Upper lobe of left lung (tissue), 6 donors: Measurements from ENCODE around the gene MAP2K7. TPM values are rescaled to one million over a fixed set of nuclear protein-coding genes. Genes with fewer than 3 reads are reported as not detected.
"Not testable (repeated sequence)": the region's sequence is repeated elsewhere in the genome, so short reads cannot be mapped to it uniquely, and the experiment has no call there.

ENCODE experiments used
- ATAC-seq, 2 donors: fragments of 200-7000 bp; cut with Tn5 transposase; one replicate each; pipeline ENCODE4 v1.9.1; 2022; ENCODE audit warnings: mild to moderate bottlenecking in 2 of 2, moderate library complexity in 2 of 2; ENCODE audit not compliant: low FRiP score in 2 of 2
- DNase-seq, 2 donors: peaks; one replicate each; pipeline ENCODE4 v3.0.0-alpha.2; 2019 to 2020
- H3K27ac ChIP-seq, 4 donors: fragments of 200-600 bp; sonication (generic); one replicate each; pipeline ENCODE4 v1.5.1; 2016 to 2019
- H3K27me3 ChIP-seq, 4 donors: fragments of 200-600 bp; sonication (generic); one replicate each; pipeline ENCODE4 v1.5.1; 2017 to 2019
- H3K36me3 ChIP-seq, 4 donors: fragments of 200-600 bp; sonication (generic); one replicate each; pipeline ENCODE4 v1.5.1; 2016 to 2019
- H3K4me1 ChIP-seq, 4 donors: fragments of 200-600 bp; sonication (generic); one replicate each; pipeline ENCODE4 v1.5.1; 2018 to 2019
- H3K4me3 ChIP-seq, 4 donors: fragments of 200-600 bp; sonication (generic); one replicate each; pipeline ENCODE4 v1.5.1; 2017 to 2019; ENCODE audit warnings: mild to moderate bottlenecking in 2 of 4, moderate library complexity in 1 of 4
- H3K9me3 ChIP-seq, 4 donors: fragments of 200-600 bp; sonication (generic); one replicate each; pipeline ENCODE4 v1.5.1; 2018 to 2019
- CTCF ChIP-seq, 6 experiments: fragments of 450-650 bp in 4 of 6; fragments of 200-600 bp in 2 of 6; sonication (generic) in 2 of 6; IDR thresholded peaks; one replicate each; pipeline ENCODE4 v1.5.1; 2016 to 2019; ENCODE audit warnings: antibody characterized with exemption in 6 of 6
- EP300 ChIP-seq, 4 donors: sonication (generic); formaldehyde crosslinking; IDR thresholded peaks; one replicate each; pipeline ENCODE4 v1.5.1; 2017; ENCODE audit warnings: antibody characterized with exemption in 4 of 4, control low read depth in 2 of 4
- POLR2A ChIP-seq, 4 donors: fragments of 450-650 bp; IDR thresholded peaks; one replicate each; pipeline ENCODE4 v1.5.1; 2016 to 2017; ENCODE audit warnings: antibody characterized with exemption in 4 of 4, mild to moderate bottlenecking in 2 of 4
- POLR2AphosphoS5 ChIP-seq, 2 donors: sonication (generic); formaldehyde crosslinking; IDR thresholded peaks; one replicate each; pipeline ENCODE4 v1.5.1; 2017; ENCODE audit warnings: antibody characterized with exemption in 2 of 2
- WGBS, 2 donors: methylation state at CpG; one replicate each; pipeline ENCODE4 v1.1.5; 2017 to 2018; 5-methylcytosine and 5-hydroxymethylcytosine counted together
- total RNA-seq, 6 donors: library from RNA; depleted of rRNA in 4 of 6; stranded (reverse); fragments of >200 nt in 4 of 6; gene quantifications; one replicate each; pipeline versions ENCODE4 v1.1.0 to v1.2.1, GENCODE V29; 2016 to 2021
- donor health status: DM: no; HTN: no; CAD: no; lungs with moderate emphysema.
- donor health status: DM: no; HTN: yes; CAD: no; lungs with severe emphysema.

Gene MAP2K7
- total RNA-seq, 6 donors from 2014 or later = 21.1 to 61.8 (median 33.0) TPM

- no peak for DNase-seq
- Histone ChIP-seq H3K4me1 (peaks cover 0 to 13% (median 9%) of the 10 kb centered on the region in 4 donors), H3K9me3 (no peaks in the 10 kb centered on the region), H3K4me3 (peak overlapping the region in 3 of 4 donors; percentile 47 to 54 (median 52)), H3K36me3 (no peaks in the 10 kb centered on the region), H3K27ac (peak overlapping the region in 2 of 4 donors; percentile 52 to 64), H3K27me3 (peaks cover 0 to 8% (median 4%) of the 10 kb centered on the region in 4 donors)
- 69 to 86% methylated on average over 3 to 8 of the region's 8 CpGs for WGBS, 2 donors
- peak in 1 of 2 donors; percentile 11 for ATAC-seq
- TF ChIP-seq POLR2A (IDR thresholded peaks at IDR 0.05) = no peak
- TF ChIP-seq POLR2AphosphoS5 (IDR thresholded peaks at IDR 0.05) = no peak
- TF ChIP-seq CTCF (IDR thresholded peaks at IDR 0.05) = no peak
- no peak for TF ChIP-seq EP300 (IDR thresholded peaks at IDR 0.05)
These were observed 14.9 kb upstream of the MAP2K7 start for GRCh38 chr19:7888826-7889217.

GRCh38 chr19:7893362-7894101 is 10.1 kb upstream of the MAP2K7 start:
- not testable (repeated sequence) for H3K27ac ChIP-seq, H3K9me3 ChIP-seq, DNase-seq, H3K27me3 ChIP-seq, H3K4me3 ChIP-seq, H3K36me3 ChIP-seq, ATAC-seq
- H3K4me1 ChIP-seq = peaks cover 0 to 13% (median 8%) of the 10 kb centered on the region in 4 donors
- WGBS, 2 donors = 79% methylated on average over 18 of the region's 18 CpGs

- Histone ChIP-seq H3K27me3 (no peaks in the 10 kb centered on the region), H3K9me3 (no peaks in the 10 kb centered on the region), H3K4me3 (peak overlapping the region in 1 of 4 donors; percentile 6), H3K4me1 (peaks cover 0 to 9% (median 6%) of the 10 kb centered on the region in 4 donors), H3K27ac (peak overlapping the region; percentile 32 to 80 (median 50)), H3K36me3 (no peaks in the 10 kb centered on the region)
- TF ChIP-seq CTCF (IDR thresholded peaks at IDR 0.05) (peak in 1 of 6 experiments; percentile 12), POLR2AphosphoS5 (IDR thresholded peaks at IDR 0.05) (no peak), POLR2A (IDR thresholded peaks at IDR 0.05) (peak in 2 of 4 donors; percentile 8 to 40), EP300 (IDR thresholded peaks at IDR 0.05) (no peak)
- WGBS, 2 donors = 43 to 44% methylated on average over 10 to 13 of the region's 18 CpGs
- DNase-seq (peak in 1 of 2 donors; percentile 79), ATAC-seq (peak; percentile 45 to 77)
These were observed 8.9 kb upstream of the MAP2K7 start for GRCh38 chr19:7894612-7895309.

- Histone ChIP-seq H3K9me3 (no peaks in the 10 kb centered on the region), H3K4me3 (no peak overlapping the region), H3K4me1 (peaks cover 0 to 9% (median 6%) of the 10 kb centered on the region in 4 donors), H3K27ac (peak overlapping the region in 1 of 4 donors; percentile 80), H3K36me3 (no peaks in the 10 kb centered on the region), H3K27me3 (no peaks in the 10 kb centered on the region)
- DNase-seq = no peak
- WGBS, 2 donors = 87 to 96% methylated on average over 2 to 13 of the region's 13 CpGs
- ATAC-seq = no peak
- TF ChIP-seq EP300 (IDR thresholded peaks at IDR 0.05) (no peak), CTCF (IDR thresholded peaks at IDR 0.05) (no peak), POLR2AphosphoS5 (IDR thresholded peaks at IDR 0.05) (no peak), POLR2A (IDR thresholded peaks at IDR 0.05) (no peak)
These were observed 8.1 kb upstream of the MAP2K7 start for GRCh38 chr19:7895565-7895964.

GRCh38 chr19:7897292-7897691 is 6.4 kb upstream of the MAP2K7 start:
- no peak for TF ChIP-seq EP300 (IDR thresholded peaks at IDR 0.05)
- no peak for TF ChIP-seq POLR2A (IDR thresholded peaks at IDR 0.05)
- Histone ChIP-seq H3K4me3 (no peak overlapping the region), H3K4me1 (peaks cover 3 to 11% (median 6%) of the 10 kb centered on the region in 4 donors), H3K36me3 (no peaks in the 10 kb centered on the region), H3K9me3 (no peaks in the 10 kb centered on the region), H3K27me3 (no peaks in the 10 kb centered on the region), H3K27ac (no peak overlapping the region)
- DNase-seq = no peak
- 79 to 82% methylated on average over 11 of the region's 11 CpGs for WGBS, 2 donors
- ATAC-seq = no peak
